Measurements from ENCODE around the gene DGKD. TPM values are rescaled to one million over a fixed set of nuclear protein-coding genes. Genes with fewer than 3 reads are reported as not detected.

The DGKD gene
- total RNA-seq, 1 experiment from 2014 or later: 13.0 TPM

GRCh38 chr2:233411162-233411561 is 56.9 kb downstream of the DGKD start:
- peak; percentile 25 for DNase-seq (ENCODE audit: low read depth)

DNA sequence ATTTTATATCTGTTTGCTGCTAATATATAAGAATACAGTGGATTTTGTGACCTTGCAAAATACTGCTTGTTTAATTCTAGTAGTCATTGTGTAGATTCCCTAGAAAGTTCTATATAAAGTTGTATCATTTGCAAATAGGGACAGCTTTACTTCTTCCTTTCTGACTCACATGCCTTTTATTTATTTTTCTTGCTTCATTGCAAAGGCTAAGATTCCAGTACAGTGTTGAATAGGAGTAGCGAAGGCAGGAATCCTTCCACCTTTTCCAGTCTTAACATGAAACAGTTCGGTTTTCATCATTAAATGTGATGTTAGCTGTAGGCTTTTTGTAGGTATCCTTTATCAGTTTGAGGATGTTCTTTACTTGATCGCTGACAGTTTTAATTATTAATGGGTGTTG is 58.1 kb downstream of the DGKD start:
- no peak for DNase-seq (ENCODE audit: low read depth)

DNA sequence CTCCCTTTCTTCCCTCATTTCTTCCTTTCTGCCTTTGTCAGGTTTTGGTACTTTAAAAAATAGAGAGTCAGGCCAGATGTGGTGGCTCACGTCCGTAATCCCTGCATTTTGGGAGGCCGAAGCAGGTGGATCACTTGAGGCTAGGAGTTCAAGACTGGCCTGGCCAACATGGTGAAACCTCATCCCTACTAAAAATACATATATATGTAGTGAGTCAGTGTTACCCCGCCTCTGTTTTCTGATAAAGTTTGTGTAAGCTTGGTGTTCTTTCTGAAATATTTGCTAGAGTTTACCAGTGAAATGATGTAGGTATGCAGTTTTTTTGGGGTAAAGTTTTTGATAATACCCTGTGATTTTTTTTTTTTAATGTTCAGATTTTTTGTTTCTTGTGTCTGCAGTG is 58.8 kb downstream of the DGKD start:
- DNase-seq (ENCODE audit: low read depth): peak; percentile 70

DNA sequence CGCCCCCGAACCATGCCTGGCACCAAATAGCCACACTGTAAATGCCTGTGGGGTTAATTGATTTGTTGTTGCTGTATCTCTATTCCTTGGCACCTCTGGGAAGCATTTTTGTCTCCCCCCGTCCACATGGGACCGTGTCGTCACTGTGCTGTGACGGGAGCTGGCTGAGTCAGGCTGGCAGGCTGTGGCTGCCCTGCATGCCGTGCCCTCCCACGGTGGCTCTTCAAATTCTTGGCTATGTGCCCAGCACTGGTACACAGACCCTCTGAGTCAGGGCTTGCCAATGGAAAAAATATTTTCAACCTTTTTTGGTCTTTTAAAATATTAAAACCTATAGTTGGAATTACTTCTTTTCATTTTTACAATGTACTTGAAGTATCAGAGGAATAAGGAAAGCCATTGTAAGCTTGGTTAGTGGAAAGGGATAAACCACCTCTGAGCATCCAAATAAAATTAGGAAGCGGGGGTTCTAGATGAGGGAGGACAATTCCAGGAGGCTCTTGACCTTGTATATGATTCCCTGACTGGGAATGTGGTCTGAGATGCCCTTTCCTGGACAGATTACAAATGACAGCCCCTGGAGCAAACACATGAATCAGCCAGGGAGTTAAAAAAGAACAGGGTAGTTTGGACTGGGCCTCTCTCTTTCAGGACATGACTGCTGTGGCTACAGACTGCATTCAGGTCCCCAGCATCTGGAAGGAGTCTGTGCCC is 59.4 kb downstream of the DGKD start:
- peak; percentile 94 for DNase-seq (ENCODE audit: low read depth)

DNA sequence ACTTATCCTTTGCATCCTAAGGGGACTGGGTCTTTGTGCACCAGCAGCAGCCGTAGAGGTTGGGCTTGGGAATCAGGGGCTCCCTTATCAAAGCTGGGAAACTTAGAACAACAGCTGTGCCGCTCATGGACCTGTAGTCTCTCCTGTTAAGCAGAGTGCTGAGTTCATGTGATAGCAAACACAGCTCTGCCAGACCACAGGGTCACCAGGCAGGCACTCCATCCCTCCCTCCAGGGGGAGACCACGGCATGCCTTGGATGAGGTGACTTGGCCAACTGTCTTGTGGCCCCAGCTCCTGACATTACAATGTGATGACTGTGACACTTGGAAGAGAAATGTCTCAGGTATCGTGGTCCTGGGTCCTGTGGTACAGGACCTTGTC is 60.0 kb downstream of the DGKD start:
- DNase-seq (ENCODE audit: low read depth): peak; percentile 79

DNA sequence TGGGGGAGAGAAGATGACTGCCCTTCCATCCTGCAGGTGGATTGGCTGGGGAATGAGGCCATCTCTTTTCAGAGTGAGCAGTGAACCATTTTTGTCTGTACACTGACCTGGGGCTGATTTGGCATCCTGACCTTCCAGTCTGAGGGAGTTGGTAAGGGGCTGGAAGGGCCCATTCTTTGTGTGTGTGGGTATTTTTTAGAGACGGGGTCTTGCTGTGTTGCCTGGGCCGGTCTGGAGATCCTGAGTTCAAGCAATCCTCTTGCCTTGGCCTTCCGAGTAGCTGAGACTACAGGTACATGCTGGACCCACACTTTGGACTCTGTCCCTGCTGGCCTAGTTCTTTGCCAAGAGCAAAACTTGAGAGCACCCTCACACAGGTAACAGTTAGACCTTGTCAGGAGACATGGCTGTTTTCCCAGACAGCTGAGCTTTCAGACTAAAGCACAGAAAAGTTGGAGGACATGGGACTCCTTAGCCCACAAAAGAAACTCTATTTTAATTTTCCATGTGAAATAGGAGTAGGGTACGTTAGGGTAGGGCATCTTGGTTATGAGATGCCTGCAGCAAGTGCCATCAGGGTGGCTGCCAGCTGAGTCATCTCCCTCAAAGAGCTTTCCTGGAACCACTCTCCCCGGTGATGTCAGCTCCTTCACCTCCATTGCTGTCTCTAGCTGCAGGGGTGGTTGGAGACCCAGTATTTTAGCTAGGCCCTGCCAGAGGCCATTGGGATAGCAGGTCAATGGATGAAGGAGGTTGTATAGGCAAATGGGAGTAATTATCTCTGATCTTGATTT is 60.7 kb downstream of the DGKD start:
- peak; percentile 74 for DNase-seq (ENCODE audit: low read depth)

DNA sequence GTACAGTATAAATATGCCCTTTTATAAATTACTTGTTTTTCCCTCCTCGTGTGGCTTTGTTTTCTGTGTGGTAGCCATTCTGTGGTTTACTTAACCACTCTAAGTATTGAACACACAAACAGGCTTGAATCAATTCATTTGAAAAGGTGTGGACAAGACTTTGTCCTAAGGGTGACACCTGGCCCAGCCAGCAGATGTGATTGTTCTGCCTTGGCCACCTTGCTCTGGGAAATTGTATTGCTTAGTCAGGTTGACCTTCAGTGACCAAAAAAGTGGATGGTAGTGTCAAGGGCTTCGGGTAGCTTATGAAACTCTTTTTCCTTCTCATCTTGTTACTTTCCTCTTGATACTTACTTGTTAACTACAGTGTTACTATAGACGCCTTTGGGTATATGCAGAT is 61.9 kb downstream of the DGKD start:
- no peak for DNase-seq (ENCODE audit: low read depth)

DNA sequence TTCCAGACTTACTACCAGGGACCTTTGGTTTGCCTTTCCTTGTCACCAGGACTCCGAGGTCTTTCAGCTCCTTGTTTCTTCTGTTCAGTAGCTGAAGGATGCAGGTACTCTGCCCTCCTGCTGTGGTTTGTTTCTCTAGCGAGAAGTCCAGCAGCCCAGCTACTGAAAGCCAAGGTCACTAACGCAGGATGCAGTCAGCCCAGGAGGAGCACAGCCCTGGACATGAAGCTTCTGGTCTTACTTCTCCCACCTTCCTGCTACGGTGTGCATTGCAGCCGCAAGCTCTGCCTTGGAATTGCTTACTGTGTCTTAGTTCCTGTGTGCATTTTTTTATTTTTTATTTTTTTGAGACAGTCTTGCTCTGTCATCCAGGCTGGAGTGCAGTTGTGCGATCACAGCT is 62.4 kb downstream of the DGKD start:
- DNase-seq (ENCODE audit: low read depth): no peak

DNA sequence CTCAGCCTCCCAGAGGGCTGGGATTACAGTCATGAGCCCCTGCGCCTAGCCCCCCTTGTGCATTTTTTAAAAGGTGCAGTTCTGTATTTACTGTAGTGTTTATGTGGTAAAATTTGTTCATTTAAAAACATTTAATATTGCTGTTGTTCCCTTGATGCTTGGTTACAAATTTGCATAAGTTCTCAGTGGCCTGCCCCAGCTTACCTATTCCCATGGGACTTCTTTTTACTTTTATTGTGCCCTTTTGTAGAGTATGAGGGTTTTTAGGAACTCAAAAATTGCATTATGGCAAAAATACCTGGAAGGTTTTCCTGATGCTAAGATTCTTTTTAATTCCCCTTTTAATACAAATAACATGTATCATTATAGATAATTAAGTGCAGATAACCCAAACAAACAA is 63.0 kb downstream of the DGKD start:
- no peak for DNase-seq (ENCODE audit: low read depth)

DNA sequence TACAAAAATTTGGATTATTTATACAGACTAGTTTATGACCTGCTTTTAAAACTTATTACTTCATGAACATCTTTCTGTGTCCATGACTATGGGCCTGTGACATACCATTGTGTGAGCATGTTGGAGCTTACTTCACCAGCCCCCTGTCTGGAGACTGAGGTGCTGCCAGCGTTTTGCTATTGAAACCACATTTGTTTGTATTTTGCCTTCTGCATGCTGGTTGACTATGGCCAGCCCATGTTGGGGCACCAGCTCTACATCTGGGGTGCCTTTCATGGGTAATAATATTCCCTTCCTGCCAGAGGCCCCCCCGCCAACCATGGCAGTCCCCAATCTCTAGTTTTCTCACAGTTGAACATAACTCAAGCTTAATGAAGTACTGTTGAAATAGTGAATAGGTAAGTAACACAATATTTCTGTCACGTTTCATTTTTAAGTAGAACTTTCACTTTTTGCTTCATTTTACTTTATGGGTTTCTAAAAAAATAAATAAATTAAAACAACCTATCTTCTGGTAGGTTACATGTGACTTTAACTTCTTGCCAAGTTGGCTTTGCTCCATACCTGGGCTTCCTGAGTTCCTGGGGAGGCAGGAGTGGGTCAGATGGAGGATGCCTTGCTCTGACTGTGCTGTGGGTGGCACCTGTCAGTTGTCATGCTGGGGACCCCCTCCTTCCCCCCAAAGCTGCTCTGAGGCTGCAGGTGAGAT is 63.9 kb downstream of the DGKD start:
- DNase-seq (ENCODE audit: low read depth): no peak

DNA sequence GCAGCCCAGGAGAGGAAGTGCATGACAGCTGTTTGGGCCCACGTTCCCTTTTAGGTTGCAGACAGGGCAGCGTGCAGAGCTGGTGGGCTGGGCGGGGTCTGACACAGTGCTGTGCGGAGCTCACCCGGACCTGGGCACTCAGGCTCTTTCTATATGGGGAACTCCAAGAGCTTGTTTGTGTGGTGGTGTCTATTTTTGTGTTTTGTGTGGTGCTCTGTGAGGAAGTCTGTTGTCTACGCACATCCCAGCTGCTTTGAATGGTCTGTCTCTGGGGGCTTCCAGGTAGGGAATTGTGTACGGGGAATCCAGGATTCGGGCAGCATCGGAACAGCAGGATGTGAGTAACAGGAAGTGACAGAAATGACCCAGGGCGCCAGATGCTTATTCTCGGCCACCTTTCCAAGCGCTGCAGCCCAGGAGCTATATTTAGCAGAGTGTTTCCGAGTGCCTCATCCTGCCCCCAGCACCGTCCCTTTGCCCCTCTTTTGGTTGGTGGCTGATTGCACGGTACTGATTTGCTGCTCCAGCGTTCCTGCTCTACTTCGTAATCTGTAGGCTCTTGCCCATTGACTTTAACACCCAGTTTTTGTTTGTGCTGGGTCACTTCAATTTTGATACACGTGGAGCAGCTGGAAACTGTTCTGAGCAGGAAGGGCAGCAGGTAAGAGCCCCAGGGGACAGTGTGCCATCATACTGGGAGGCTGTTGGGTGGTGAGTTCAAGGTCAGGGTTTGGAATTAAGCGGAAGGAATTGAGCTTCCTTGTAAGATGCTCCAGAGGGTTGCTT is 64.7 kb downstream of the DGKD start:
- DNase-seq (ENCODE audit: low read depth): no peak

DNA sequence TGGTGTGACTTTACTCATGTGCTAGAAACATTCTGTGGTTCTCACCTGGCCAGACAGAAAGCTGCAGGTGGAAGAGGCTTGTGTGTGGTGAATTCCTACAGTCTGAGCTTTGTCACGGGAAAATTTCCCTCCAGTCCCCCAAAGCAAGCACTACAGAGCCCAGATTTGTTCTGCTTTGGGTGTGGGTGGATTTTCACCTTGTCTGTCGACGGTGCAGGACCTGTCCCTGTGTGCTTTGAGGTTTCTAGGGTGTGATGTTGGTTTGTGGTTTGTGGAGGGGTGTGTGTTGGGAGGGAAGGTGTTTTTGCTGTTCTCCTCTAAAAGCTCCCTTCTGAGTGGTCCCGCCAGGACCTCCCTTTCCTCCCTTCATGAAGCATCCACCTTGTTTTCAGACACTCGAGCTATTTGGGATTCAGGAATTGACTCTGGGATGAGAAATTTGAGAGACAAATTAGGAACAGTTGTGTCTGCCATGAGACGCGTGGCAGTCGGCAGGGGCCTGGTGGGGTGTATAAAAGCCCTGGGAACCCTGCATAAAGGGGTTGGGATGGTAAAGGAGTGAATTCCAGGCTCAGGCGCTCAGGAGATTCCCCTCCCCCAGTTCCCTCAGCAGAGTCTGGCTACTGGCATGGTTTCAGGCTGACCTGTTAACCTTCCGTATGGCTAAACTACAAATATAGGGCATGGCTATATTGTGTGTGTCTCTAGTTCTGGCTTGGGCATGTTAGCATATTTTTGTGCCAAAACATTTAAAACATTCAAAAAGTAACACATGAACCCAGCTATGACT is 65.5 kb downstream of the DGKD start:
- no peak for DNase-seq (ENCODE audit: low read depth)

DNA sequence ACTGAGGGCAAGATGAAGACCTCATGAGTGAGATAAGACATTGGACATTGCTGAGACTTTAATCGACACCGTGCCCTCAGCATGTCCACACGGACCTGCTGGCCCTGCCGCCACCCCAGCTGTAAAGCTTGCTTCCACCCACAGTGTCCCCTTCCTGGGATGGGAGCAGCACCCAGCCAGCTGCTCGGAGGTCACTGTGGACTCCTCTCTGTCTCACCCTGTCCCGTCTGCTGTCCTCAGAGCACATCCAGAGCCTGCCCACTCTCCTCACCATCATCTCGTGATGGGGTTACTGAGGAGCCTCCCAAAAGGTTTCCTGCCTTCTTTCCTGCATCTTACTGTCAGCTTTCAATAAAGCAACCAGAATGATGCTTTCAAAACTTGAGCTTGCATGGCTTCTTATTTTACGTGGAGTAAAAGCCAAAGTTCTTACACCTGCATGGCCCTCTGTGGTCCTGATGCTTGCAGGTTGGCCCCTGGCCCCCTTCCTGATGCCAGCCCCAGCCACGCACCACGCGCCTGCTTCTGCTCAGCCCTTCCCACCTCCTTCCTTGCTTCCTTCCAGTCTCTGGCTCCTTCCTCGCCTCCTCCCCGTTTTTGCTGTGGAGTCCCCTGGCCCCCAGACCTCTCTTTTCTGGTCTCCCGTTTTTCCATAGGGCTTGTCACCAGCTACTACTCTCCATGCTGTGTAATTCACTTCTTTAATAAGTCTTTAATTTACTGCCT is 67.0 kb downstream of the DGKD start:
- DNase-seq (ENCODE audit: low read depth): no peak

- DNase-seq (ENCODE audit: low read depth): no peak
Observed at GRCh38 chr2:233422050-233422639, 67.9 kb downstream of the DGKD start.

DNA sequence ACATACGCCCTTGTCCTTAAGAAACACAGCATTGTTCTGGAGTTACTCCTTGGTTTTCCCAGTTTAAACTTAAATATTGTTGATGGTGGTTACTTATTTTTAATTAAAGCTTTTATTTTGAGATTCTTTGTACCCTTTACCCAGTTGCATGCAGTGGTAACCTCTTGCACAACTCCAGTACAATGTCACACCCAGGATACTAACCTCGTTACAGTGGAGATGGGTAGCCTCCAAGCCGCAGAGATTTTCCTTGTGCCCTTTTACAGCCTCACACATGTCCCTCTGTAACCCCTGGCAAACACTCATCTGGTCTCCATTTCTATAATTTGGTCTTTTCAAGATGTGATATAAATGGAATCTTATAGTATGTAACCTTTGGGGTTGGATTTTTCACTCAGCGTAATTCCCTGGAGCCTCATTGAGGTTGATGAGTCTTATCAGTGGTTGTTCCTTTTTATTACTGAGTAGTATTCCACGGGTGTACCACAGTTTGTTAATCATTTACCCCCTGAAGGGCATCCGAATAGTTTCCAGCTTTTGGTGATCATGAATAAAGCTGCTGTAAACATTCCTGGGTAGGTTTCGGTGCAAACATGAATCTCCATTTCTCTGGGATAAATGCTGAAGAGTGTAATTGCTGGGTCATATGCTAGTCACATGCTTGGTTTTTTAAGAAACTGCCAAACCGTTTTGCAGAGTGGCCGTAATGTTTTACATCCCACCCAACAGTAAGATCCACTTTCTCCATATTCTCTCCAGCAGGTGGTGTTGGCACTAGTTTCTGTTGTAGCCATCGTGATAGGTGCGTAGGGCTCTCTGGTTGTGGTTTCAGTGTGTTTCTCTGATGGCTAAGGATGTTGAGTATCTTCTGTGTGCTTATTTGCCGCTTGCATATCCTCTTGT is 68.6 kb downstream of the DGKD start:
- peak; percentile 13 for DNase-seq (ENCODE audit: low read depth)

DNA sequence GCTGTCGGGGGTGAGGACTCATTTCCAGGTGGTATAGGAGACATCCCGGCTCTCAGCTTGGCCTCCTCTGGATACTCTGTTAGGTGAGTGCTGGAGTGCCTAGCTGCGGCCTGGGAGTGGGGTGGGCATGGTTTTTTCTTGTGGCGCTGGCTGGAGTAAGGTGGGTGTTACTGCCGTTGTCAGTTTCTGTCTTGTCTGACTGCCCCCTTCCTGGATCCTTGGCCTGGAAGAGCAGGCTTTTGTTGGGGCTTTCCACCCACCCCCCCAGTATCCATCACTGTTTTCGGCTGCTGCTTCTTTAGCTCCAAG is 69.2 kb downstream of the DGKD start:
- no peak for DNase-seq (ENCODE audit: low read depth)

- DNase-seq (ENCODE audit: low read depth): no peak
Observed at GRCh38 chr2:233424154-233424951, 70.1 kb downstream of the DGKD start.

Data from LHCN-M2 (cell line).